Sigmoid colon (tissue), 4 donors: ENCODE data around the gene CENPQ.

ENCODE experiments used
- EP300 ChIP-seq, 4 donors: sonication (generic); formaldehyde crosslinking; IDR thresholded peaks; one replicate each; pipeline ENCODE4 v1.6.1; 2017; ENCODE audit warnings: antibody characterized with exemption in 4 of 4
- TF ChIP-seq, protein P1 (sequence below), 4 experiments: fragments of 450-650 bp in 3 of 4; fragments of 200-600 bp in 1 of 4; IDR thresholded peaks; one replicate each; pipeline ENCODE4 v1.5.1; 2016 to 2019; ENCODE audit warnings: antibody characterized with exemption in 4 of 4, mild to moderate bottlenecking in 3 of 4, moderate library complexity in 2 of 4

GRCh38 chr6:49517919-49518318, 54.7 kb downstream of the CENPQ start:
- TF ChIP-seq, protein P1, sequence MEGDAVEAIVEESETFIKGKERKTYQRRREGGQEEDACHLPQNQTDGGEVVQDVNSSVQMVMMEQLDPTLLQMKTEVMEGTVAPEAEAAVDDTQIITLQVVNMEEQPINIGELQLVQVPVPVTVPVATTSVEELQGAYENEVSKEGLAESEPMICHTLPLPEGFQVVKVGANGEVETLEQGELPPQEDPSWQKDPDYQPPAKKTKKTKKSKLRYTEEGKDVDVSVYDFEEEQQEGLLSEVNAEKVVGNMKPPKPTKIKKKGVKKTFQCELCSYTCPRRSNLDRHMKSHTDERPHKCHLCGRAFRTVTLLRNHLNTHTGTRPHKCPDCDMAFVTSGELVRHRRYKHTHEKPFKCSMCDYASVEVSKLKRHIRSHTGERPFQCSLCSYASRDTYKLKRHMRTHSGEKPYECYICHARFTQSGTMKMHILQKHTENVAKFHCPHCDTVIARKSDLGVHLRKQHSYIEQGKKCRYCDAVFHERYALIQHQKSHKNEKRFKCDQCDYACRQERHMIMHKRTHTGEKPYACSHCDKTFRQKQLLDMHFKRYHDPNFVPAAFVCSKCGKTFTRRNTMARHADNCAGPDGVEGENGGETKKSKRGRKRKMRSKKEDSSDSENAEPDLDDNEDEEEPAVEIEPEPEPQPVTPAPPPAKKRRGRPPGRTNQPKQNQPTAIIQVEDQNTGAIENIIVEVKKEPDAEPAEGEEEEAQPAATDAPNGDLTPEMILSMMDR (IDR thresholded peaks at IDR 0.05) = no peak
- TF ChIP-seq EP300 (IDR thresholded peaks at IDR 0.05) = no peak
